ENCODE measurements around the gene GRPR. TPM values are rescaled to one million over a fixed set of nuclear protein-coding genes. Genes with fewer than 3 reads are reported as not detected.

GRPR gene
- total and polyA plus RNA-seq, 2 experiments from 2014 or later, result 0.21 to 0.69 TPM

DNA sequence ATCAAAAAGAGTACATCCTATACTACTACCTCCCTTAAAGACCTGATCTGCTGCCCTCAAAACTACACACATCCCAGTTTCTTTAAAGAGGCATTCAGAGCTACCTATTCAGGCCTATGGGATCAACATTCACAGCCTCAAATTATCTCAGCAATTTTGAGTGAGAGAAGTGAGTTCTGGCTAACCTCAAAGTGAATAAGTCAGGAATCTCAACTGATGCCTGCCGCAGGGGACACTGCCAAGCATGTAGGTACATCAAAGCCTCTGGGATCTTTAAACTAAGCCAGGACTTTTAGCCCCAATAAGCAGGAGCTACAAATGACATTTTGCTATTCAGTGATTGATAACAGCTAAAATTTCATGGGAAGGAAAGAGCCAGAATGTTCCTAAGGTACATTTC, 11.6 kb downstream of the GRPR start:
- Histone ChIP-seq H3K4me3 (no peak overlapping the region), H3K36me3 (no peaks in the 10 kb centered on the region), H3K4me1 (ENCODE audit: low read depth) (peaks cover 9% of the 10 kb centered on the region), H3K27ac (no peak overlapping the region), H3K27me3 (no peaks in the 10 kb centered on the region), H3K9me3 (ENCODE audit: low read depth) (no peaks in the 10 kb centered on the region)
- TF ChIP-seq, protein P1, sequence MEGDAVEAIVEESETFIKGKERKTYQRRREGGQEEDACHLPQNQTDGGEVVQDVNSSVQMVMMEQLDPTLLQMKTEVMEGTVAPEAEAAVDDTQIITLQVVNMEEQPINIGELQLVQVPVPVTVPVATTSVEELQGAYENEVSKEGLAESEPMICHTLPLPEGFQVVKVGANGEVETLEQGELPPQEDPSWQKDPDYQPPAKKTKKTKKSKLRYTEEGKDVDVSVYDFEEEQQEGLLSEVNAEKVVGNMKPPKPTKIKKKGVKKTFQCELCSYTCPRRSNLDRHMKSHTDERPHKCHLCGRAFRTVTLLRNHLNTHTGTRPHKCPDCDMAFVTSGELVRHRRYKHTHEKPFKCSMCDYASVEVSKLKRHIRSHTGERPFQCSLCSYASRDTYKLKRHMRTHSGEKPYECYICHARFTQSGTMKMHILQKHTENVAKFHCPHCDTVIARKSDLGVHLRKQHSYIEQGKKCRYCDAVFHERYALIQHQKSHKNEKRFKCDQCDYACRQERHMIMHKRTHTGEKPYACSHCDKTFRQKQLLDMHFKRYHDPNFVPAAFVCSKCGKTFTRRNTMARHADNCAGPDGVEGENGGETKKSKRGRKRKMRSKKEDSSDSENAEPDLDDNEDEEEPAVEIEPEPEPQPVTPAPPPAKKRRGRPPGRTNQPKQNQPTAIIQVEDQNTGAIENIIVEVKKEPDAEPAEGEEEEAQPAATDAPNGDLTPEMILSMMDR (IDR thresholded peaks at IDR 0.05; ENCODE audit: low read depth, low read length), result no peak
- no peak for DNase-seq (ENCODE audit: low read depth in 1 of 2, low spot score in 1 of 2)

DNA sequence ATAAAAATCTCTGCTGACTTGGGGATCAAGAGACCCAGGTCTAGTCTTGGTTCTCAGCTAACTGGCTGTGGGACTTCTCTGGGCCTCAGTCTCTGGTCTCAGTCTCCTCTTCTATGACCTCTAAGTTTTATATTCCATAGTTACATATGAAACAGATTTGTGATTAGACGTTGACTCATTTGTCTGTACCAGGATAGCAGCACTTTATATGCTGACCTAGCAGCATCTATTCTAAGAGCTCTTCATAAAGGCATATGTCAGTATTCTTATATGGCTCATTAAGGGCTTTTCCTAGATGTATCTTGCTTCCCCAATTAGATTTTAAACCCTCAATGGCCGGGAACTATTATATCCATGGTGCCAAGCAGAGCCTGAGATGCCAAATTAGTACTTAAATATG, 12.7 kb downstream of the GRPR start:
- Histone ChIP-seq H3K27me3 (no peaks in the 10 kb centered on the region), H3K27ac (no peak overlapping the region), H3K9me3 (ENCODE audit: low read depth) (no peaks in the 10 kb centered on the region), H3K4me3 (no peak overlapping the region), H3K4me1 (ENCODE audit: low read depth) (peaks cover 9% of the 10 kb centered on the region), H3K36me3 (no peaks in the 10 kb centered on the region)
- no peak for DNase-seq (ENCODE audit: low read depth in 1 of 2, low spot score in 1 of 2)
- TF ChIP-seq, protein P1 (IDR thresholded peaks at IDR 0.05; ENCODE audit: low read depth, low read length), result no peak

DNA sequence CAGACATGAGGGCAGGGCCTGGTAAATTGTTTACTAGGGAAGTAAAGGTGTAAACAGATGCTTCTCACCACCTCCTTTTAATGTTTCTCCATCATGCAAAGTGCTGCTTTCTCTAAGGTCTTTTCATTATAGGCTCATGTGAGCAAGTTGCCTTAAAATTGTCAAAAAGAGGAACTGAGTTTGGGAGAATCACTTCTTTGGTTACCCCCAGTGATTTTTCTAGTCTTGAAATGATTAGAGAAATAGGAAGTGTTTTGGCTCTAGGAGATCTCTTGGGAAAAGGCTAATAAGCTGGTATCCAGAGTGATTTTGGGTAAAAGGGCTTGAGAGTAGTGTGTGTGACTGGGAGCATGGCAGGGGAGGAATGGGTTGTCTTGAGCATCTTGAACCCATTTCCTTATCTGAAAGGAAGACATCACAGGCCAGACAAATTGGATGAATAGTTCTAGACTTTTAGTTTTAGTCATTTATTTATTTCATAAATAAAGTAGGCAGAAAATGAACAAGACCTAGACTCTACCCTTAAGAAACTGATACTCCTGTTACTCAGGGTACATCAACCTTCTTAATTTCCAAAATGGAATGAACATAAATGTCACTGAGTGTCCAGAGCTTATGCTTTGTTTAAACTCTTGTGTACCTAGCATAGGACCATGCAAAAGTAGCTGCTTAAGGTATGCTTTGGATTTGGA, 14.2 kb downstream of the GRPR start:
- no peak for DNase-seq (ENCODE audit: low read depth in 1 of 2, low spot score in 1 of 2)
- Histone ChIP-seq H3K36me3 (no peaks in the 10 kb centered on the region), H3K9me3 (ENCODE audit: low read depth) (no peaks in the 10 kb centered on the region), H3K27ac (no peak overlapping the region), H3K4me1 (ENCODE audit: low read depth) (peaks cover 9% of the 10 kb centered on the region), H3K4me3 (no peak overlapping the region), H3K27me3 (no peaks in the 10 kb centered on the region)
- TF ChIP-seq, protein P1 (IDR thresholded peaks at IDR 0.05; ENCODE audit: low read depth, low read length), result no peak

DNA sequence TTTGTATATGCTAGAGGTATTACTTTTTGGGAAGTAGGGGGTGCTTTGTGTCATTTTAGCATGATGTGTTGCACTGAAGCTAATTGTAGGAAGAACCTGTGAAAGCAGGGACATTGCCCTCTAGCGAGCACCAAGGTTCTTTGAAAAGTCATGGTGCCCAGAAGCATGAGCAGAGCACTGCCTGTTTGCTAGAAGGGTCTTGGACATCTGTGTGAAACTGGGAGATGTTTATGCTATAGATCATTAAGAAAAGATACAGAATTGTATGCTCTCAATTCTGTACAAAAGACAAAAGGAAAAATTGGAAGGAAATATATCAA, 14.7 kb downstream of the GRPR start:
- Histone ChIP-seq H3K27me3 (no peaks in the 10 kb centered on the region), H3K4me3 (no peak overlapping the region), H3K36me3 (no peaks in the 10 kb centered on the region), H3K9me3 (ENCODE audit: low read depth) (no peaks in the 10 kb centered on the region), H3K4me1 (ENCODE audit: low read depth) (peaks cover 9% of the 10 kb centered on the region), H3K27ac (no peak overlapping the region)
- TF ChIP-seq, protein P1 (IDR thresholded peaks at IDR 0.05; ENCODE audit: low read depth, low read length), result no peak
- DNase-seq (ENCODE audit: low read depth in 1 of 2, low spot score in 1 of 2), result peak; percentile 6 to 36

DNA sequence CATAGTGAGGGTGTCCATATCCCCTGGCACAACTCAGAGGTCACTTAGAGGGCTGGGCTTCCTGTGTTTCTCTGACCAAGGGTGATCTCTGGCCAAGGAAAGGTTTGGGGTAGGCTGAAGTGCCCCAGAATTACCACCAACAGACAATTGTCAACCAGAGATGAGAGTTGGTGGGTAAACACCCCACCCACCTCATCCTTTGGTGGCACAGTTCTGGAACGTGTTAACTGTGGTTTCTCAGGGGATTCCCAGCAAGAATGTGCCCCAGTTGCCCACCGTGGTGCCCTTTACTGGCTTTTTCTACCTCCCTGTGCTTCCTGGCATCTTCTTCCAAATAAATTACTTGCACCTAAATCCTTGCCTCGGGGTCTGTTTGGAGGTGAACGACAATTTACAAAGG, 17.1 kb downstream of the GRPR start:
- H3K27me3 ChIP-seq, result no peaks in the 10 kb centered on the region
- no peaks in the 10 kb centered on the region for H3K9me3 ChIP-seq (ENCODE audit: low read depth)
- no peak overlapping the region for H3K27ac ChIP-seq
- no peak overlapping the region for H3K4me3 ChIP-seq
- DNase-seq (ENCODE audit: low read depth in 1 of 2, low spot score in 1 of 2), result no peak
- H3K4me1 ChIP-seq (ENCODE audit: low read depth), result peaks cover under 1% of the 10 kb centered on the region
- H3K36me3 ChIP-seq, result no peaks in the 10 kb centered on the region
- TF ChIP-seq, protein P1 (IDR thresholded peaks at IDR 0.05; ENCODE audit: low read depth, low read length), result no peak
